K562 (cell line): ENCODE data around the gene LAMB1. TPM values are rescaled to one million over a fixed set of nuclear protein-coding genes. Genes with fewer than 3 reads are reported as not detected.

Source experiments
- ATAC-seq: fragments of 200-7000 bp; cut with Tn5 transposase; 3 replicates; pipeline ENCODE4 v1.9.1; 2020; ENCODE audit warnings: moderate library complexity
- BruUV-seq: library from RNA; stranded (reverse); fragments of 400-500 nt; replicated peaks from 2 replicates; lab custom pipeline; 2021; lab: Mats Ljungman, UMichigan
- CTCF ChIA-PET: fragments of 300-600 bp; formaldehyde crosslinking; extraction: SDS; loops from one replicate; lab custom pipeline; 2021; ENCODE audit warnings: low intra/inter-chr PET ratio; lab: Yijun Ruan, JAX
- POLR2A ChIA-PET: fragments of 300-600, 350-650 bp; sonication (Branson Sonifier 250); formaldehyde crosslinking; extraction: SDS; loops from one replicate; lab custom pipeline; 2021; ENCODE audit warnings: antibody characterized with exemption, inconsistent platforms; lab: Yijun Ruan, JAX
- DNase-seq, 4 experiments: peaks; one replicate each; pipeline versions ENCODE4 v3.0.0 to v3.0.0-alpha.2; 2011 to 2018; ENCODE audit warnings: low spot score in 3 of 4, mixed read lengths in 3 of 4; ENCODE audit errors: extremely low read depth in 1 of 4
- FAIRE-seq: peaks from 2 replicates; lab custom pipeline; 2011; peaks lifted over from hg19 to GRCh38; lab: Jason Lieb, UNC
- H2AFZ ChIP-seq: 2 replicates; pipeline ENCODE4 v1.6.0; 2011; ENCODE audit warnings: low read depth, low read length, control low read depth, inconsistent platforms
- H3K27ac ChIP-seq: fragments of 200-600 bp; 3 replicates; pipeline ENCODE4 v1.8.0; 2011; ENCODE audit warnings: low read depth, mild to moderate bottlenecking, control low read depth, inconsistent platforms, low read length, moderate library complexity, mixed read lengths; ENCODE audit errors: extremely low read depth
- H3K27me3 ChIP-seq, 2 experiments: fragments of 300-600 bp in 1 of 2; 2 replicates in 1 of 2; 3 replicates in 1 of 2; pipeline versions ENCODE4 v1.6.0 to v1.8.0; 2011; ENCODE audit warnings: inconsistent platforms in 2 of 2, low read length in 2 of 2, mild to moderate bottlenecking in 1 of 2, mixed read lengths in 1 of 2, moderate library complexity in 1 of 2; ENCODE audit not compliant: control insufficient read depth in 2 of 2, insufficient read depth in 2 of 2
- H3K36me3 ChIP-seq: fragments of 300-600 bp; 3 replicates; pipeline ENCODE4 v1.8.0; 2011; ENCODE audit warnings: mild to moderate bottlenecking, low read length, inconsistent platforms; ENCODE audit not compliant: control insufficient read depth, insufficient read depth
- H3K4me1 ChIP-seq, 2 experiments: fragments of 200-600 bp in 1 of 2; replicated peaks in 1 of 2; 2 replicates in 1 of 2; 3 replicates in 1 of 2; pipeline versions ENCODE4 v1.5.1 to v1.8.0; 2011; ENCODE audit warnings: inconsistent platforms in 2 of 2, low read length in 2 of 2, mild to moderate bottlenecking in 1 of 2, mixed read lengths in 1 of 2, moderate library complexity in 1 of 2; ENCODE audit not compliant: control insufficient read depth in 2 of 2, insufficient read depth in 2 of 2
- H3K4me2 ChIP-seq: 2 replicates; pipeline ENCODE4 v1.6.1; 2011; ENCODE audit warnings: low read length, control low read depth, inconsistent platforms, mixed read lengths; ENCODE audit not compliant: insufficient read depth
- H3K4me3 ChIP-seq: fragments of 200-600 bp; sonication (generic), shearing (Covaris generic); 2 replicates; pipeline ENCODE4 v1.5.1; 2016; ENCODE audit warnings: control low read depth, inconsistent platforms
- H3K79me2 ChIP-seq: fragments of 200-600 bp; 3 replicates; pipeline ENCODE4 v1.8.0; 2011; ENCODE audit warnings: low read length, inconsistent platforms; ENCODE audit not compliant: control insufficient read depth, insufficient read depth
- H3K9ac ChIP-seq, 2 experiments: 2 replicates each; pipeline versions ENCODE4 v1.6.0 to v1.6.1; 2011; ENCODE audit warnings: low read depth in 2 of 2, low read length in 2 of 2, control low read depth in 1 of 2, inconsistent platforms in 1 of 2, mild to moderate bottlenecking in 1 of 2, mixed read lengths in 1 of 2; ENCODE audit not compliant: insufficient read depth in 1 of 2
- H3K9me1 ChIP-seq: one replicate; pipeline ENCODE4 v1.6.0; 2011; ENCODE audit warnings: inconsistent platforms, mild to moderate bottlenecking, low read length, moderate library complexity; ENCODE audit not compliant: control insufficient read depth, insufficient read depth
- H3K9me3 ChIP-seq: replicated peaks from 2 replicates; pipeline ENCODE4 v1.5.1; 2011; ENCODE audit warnings: low read depth, low read length, inconsistent platforms; ENCODE audit not compliant: control insufficient read depth, insufficient read depth
- H4K20me1 ChIP-seq: replicated peaks from 2 replicates; pipeline ENCODE4 v1.6.1; 2011; ENCODE audit warnings: low read length, inconsistent platforms, mixed read lengths; ENCODE audit not compliant: control insufficient read depth, insufficient read depth
- CCNT2 ChIP-seq: IDR thresholded peaks from 2 replicates; pipeline ENCODE4 v1.6.1; 2011; ENCODE audit warnings: borderline replicate concordance, low read depth, mild to moderate bottlenecking, moderate library complexity, mixed read lengths, low read length; ENCODE audit not compliant: insufficient read length; ENCODE audit errors: extremely low read depth
- CREB1 ChIP-seq, 2 experiments: sonication (generic) in 1 of 2; formaldehyde crosslinking in 1 of 2; IDR thresholded peaks; 2 replicates each; pipeline versions ENCODE4 v1.6.1 to v1.8.0; 2012 to 2022; ENCODE audit warnings: inconsistent platforms in 1 of 2, mild to moderate bottlenecking in 1 of 2, missing genetic modification reagents in 1 of 2, moderate library complexity in 1 of 2
- EP400 ChIP-seq: fragments of 450-650 bp; IDR thresholded peaks from 2 replicates; pipeline ENCODE4 v1.6.1; 2017; ENCODE audit warnings: antibody characterized with exemption, mild to moderate bottlenecking, moderate library complexity
- GATAD2A ChIP-seq: fragments of 450-650 bp; IDR thresholded peaks from 2 replicates; pipeline ENCODE4 v1.6.1; 2017
- SLC30A9 ChIP-seq: fragments of 250-450 bp; sonication (Bioruptor Pico); IDR thresholded peaks from 2 replicates; pipeline ENCODE4 v1.8.0; 2022; ENCODE audit warnings: mild to moderate bottlenecking, moderate library complexity
- TBL1XR1 ChIP-seq, 2 experiments: IDR thresholded peaks; 2 replicates each; pipeline ENCODE4 v1.6.1; 2012; ENCODE audit warnings: improper control_type of control experiment in 2 of 2, low read length in 2 of 2, mild to moderate bottlenecking in 1 of 2
- TEAD2 ChIP-seq: fragments of 450-650 bp; IDR thresholded peaks from 2 replicates; pipeline ENCODE4 v1.6.1; 2016; ENCODE audit warnings: missing genetic modification characterization, control low read depth, missing compliant biosample characterization
- U2AF2 ChIP-seq: fragments of 200-400 bp; formaldehyde crosslinking; optimal IDR thresholded peaks from 2 replicates; pipeline ENCODE3; 2017; ENCODE audit warnings: low read depth, mild to moderate bottlenecking, low read length
- ZNF668 ChIP-seq: fragments of 250-450 bp; sonication (Bioruptor Pico); IDR thresholded peaks from 2 replicates; pipeline ENCODE4 v1.8.0; 2022; ENCODE audit warnings: mild to moderate bottlenecking, inconsistent platforms
- WGBS: fragments of 100-300 bp; shearing (Covaris generic); methylation state at CpG from one replicate; pipeline ENCODE4 v1.1.6; 2016; ENCODE audit warnings: low coverage, mixed read lengths; ENCODE audit not compliant: insufficient coverage; ENCODE audit errors: missing lambda C conversion rate; 5-methylcytosine and 5-hydroxymethylcytosine counted together
- in situ Hi-C: fragments of 300-500 bp; cut with MboI; formaldehyde crosslinking; loops from 4 replicates; pipeline ENCODE4 v1.15.0; 2018; ENCODE audit warnings: inconsistent platforms, mixed read lengths
- intact Hi-C: fragments of 100-400 bp; cut with micrococcal nuclease; formaldehyde crosslinking; loops from 2 replicates; pipeline ENCODE4 v1.14.2; 2022
- polyA plus RNA-seq, 8 experiments: library from polyadenylated mRNA; depleted of rRNA in 4 of 8; stranded (reverse) in 5 of 8; unstranded in 3 of 8; fragments of >200 nt; fragmentation: Nextera tagmentation in 2 of 8; fragmentation: Illumina TruSeq in 1 of 8; extraction: Ambion mirVana in 2 of 8; extraction: Trizol in 1 of 8; gene quantifications; 2 replicates each; pipeline versions ENCODE4 v1.2.1 to v1.2.3, GENCODE V29; 2011 to 2014; ENCODE audit warnings: inconsistent platforms in 1 of 8, missing spikeins in 1 of 8
- total RNA-seq, 7 experiments: library from RNA; depleted of rRNA in 6 of 7; stranded (reverse); fragments of >200 nt in 6 of 7; fragmentation: Illumina TruSeq in 2 of 7; extraction: Trizol in 2 of 7; gene quantifications; 2 replicates each; pipeline versions ENCODE4 v1.2.1 to v1.2.3, GENCODE V29; 2011 to 2021; ENCODE audit warnings: low replicate concordance in 1 of 7
- TF ChIP-seq, protein P1 (sequence below): fragments of 200-400 bp; formaldehyde crosslinking; IDR thresholded peaks from 2 replicates; pipeline ENCODE4 v1.6.1; 2017; ENCODE audit warnings: mild to moderate bottlenecking, low read depth, low read length, moderate library complexity
- TF ChIP-seq, protein P2 (sequence below): fragments of 450-650 bp; formaldehyde crosslinking; IDR thresholded peaks from 2 replicates; pipeline ENCODE4 v1.4.0; 2022; ENCODE audit warnings: missing genetic modification characterization
- TF ChIP-seq, protein P3 (sequence below): sonication (generic); formaldehyde crosslinking; IDR thresholded peaks from 2 replicates; pipeline ENCODE4 v1.8.0; 2023; ENCODE audit warnings: missing genetic modification reagents, mild to moderate bottlenecking, borderline replicate concordance

LAMB1 gene
- total and polyA plus RNA-seq, 9 of the 15 experiments (the other 6 are each of a cell fraction or from before 2014, with no cell fraction given): 6.0 to 17.7 (median 12.3) TPM

DNA sequence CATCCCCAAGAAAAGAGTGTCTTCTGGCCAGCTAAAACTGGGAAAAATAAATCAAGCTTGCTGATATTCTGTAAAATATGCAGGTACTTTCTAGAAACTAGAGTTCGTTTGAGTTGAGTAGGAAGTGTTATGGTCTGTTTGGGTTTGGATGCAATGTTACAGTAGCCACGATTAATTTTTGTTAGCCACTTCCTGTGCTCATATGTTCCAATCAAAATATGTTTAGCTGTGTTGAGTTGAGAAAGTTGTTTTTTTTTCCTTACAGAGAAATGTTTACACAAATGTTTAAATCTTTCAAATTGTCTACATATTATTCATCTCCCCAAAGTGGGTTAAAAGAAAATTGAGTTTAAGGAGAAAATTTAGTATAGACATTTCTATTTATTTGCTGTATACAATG is 11.3 kb upstream of the LAMB1 start:
- no peak overlapping the region for H3K9ac ChIP-seq
- H3K4me2 ChIP-seq: no peak overlapping the region
- H3K27ac ChIP-seq: no peak overlapping the region
- no peaks in the 10 kb centered on the region for H4K20me1 ChIP-seq
- WGBS: 22% methylated on average over 2 of the region's 2 CpGs
- no peaks in the 10 kb centered on the region for H3K9me3 ChIP-seq
- FAIRE-seq (no peak), DNase-seq (no peak), ATAC-seq (no peak)
- peaks cover 5 to 20% of the 10 kb centered on the region in 2 experiments for H3K4me1 ChIP-seq
- H3K9me1 ChIP-seq: no peaks in the 10 kb centered on the region
- H3K36me3 ChIP-seq: no peaks in the 10 kb centered on the region
- no peak overlapping the region for H2AFZ ChIP-seq
- ChIA-PET POLR2A (interaction anchor here (0.7 to 1.3 kb wide), 5 partner anchors 21 to 434 kb away, joined by 3 to 4 read pairs (median 3); partner anchors contain the start of gene BCAP29), CTCF (no interaction called here)
- H3K79me2 ChIP-seq: no peaks in the 10 kb centered on the region
- no peak overlapping the region for H3K4me3 ChIP-seq
- in situ Hi-C loops: no loop called here
- BruUV-seq: no TSS peak
- intact Hi-C loops: loop anchor here (5.0 kb wide), 1 partner anchor 122 kb away; the partner anchor contains the start of gene DLD
- no peaks in the 10 kb centered on the region; a peak in 1 of 5 replicates for H3K27me3 ChIP-seq
- TF ChIP-seq, protein P1, sequence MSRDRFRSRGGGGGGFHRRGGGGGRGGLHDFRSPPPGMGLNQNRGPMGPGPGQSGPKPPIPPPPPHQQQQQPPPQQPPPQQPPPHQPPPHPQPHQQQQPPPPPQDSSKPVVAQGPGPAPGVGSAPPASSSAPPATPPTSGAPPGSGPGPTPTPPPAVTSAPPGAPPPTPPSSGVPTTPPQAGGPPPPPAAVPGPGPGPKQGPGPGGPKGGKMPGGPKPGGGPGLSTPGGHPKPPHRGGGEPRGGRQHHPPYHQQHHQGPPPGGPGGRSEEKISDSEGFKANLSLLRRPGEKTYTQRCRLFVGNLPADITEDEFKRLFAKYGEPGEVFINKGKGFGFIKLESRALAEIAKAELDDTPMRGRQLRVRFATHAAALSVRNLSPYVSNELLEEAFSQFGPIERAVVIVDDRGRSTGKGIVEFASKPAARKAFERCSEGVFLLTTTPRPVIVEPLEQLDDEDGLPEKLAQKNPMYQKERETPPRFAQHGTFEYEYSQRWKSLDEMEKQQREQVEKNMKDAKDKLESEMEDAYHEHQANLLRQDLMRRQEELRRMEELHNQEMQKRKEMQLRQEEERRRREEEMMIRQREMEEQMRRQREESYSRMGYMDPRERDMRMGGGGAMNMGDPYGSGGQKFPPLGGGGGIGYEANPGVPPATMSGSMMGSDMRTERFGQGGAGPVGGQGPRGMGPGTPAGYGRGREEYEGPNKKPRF: no peak
- TF ChIP-seq ZNF668 (CRISPR knock-in tag) (no peak), SLC30A9 (CRISPR knock-in tag) (no peak), TBL1XR1 (IDR thresholded peaks at IDR 0.05; ENCODE audit: low read length in 2 of 2) (no peak), TEAD2 (tag) (no peak), EP400 (no peak), CREB1 (IDR thresholded peaks at IDR 0.05) (no peak), CREB1 (CRISPR knock-in tag; IDR thresholded peaks at IDR 0.05) (no peak), U2AF2 (no peak), CCNT2 (no peak), GATAD2A (no peak)
- TF ChIP-seq, protein P2, sequence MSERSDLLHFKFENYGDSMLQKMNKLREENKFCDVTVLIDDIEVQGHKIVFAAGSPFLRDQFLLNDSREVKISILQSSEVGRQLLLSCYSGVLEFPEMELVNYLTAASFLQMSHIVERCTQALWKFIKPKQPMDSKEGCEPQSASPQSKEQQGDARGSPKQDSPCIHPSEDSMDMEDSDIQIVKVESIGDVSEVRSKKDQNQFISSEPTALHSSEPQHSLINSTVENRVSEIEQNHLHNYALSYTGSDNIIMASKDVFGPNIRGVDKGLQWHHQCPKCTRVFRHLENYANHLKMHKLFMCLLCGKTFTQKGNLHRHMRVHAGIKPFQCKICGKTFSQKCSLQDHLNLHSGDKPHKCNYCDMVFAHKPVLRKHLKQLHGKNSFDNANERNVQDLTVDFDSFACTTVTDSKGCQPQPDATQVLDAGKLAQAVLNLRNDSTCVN (CRISPR knock-in tag): no peak
- TF ChIP-seq, protein P3, sequence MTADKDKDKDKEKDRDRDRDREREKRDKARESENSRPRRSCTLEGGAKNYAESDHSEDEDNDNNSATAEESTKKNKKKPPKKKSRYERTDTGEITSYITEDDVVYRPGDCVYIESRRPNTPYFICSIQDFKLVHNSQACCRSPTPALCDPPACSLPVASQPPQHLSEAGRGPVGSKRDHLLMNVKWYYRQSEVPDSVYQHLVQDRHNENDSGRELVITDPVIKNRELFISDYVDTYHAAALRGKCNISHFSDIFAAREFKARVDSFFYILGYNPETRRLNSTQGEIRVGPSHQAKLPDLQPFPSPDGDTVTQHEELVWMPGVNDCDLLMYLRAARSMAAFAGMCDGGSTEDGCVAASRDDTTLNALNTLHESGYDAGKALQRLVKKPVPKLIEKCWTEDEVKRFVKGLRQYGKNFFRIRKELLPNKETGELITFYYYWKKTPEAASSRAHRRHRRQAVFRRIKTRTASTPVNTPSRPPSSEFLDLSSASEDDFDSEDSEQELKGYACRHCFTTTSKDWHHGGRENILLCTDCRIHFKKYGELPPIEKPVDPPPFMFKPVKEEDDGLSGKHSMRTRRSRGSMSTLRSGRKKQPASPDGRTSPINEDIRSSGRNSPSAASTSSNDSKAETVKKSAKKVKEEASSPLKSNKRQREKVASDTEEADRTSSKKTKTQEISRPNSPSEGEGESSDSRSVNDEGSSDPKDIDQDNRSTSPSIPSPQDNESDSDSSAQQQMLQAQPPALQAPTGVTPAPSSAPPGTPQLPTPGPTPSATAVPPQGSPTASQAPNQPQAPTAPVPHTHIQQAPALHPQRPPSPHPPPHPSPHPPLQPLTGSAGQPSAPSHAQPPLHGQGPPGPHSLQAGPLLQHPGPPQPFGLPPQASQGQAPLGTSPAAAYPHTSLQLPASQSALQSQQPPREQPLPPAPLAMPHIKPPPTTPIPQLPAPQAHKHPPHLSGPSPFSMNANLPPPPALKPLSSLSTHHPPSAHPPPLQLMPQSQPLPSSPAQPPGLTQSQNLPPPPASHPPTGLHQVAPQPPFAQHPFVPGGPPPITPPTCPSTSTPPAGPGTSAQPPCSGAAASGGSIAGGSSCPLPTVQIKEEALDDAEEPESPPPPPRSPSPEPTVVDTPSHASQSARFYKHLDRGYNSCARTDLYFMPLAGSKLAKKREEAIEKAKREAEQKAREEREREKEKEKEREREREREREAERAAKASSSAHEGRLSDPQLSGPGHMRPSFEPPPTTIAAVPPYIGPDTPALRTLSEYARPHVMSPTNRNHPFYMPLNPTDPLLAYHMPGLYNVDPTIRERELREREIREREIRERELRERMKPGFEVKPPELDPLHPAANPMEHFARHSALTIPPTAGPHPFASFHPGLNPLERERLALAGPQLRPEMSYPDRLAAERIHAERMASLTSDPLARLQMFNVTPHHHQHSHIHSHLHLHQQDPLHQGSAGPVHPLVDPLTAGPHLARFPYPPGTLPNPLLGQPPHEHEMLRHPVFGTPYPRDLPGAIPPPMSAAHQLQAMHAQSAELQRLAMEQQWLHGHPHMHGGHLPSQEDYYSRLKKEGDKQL: no peak
